SK-N-MC (cell line): Measurements from ENCODE around the gene GAPT.

Source experiments
- FOXP2 ChIP-seq: optimal IDR thresholded peaks from 2 replicates; pipeline ENCODE3; 2011; ENCODE audit warnings: mild to moderate bottlenecking, moderate library complexity; ENCODE audit not compliant: insufficient read depth; ENCODE audit errors: extremely low read length, control extremely low read depth
- POLR2AphosphoS5 ChIP-seq: IDR thresholded peaks from 2 replicates; pipeline ENCODE4 v1.6.1; 2012; ENCODE audit warnings: mild to moderate bottlenecking, low read depth, low read length, borderline replicate concordance

- TF ChIP-seq FOXP2 (no peak), POLR2AphosphoS5 (no peak)
These were observed 40.2 kb upstream of the GAPT start for GRCh38 chr5:58450811-58451629.
